SIG-M5 treated with dmso at 0.1 percent for 504 hours (cell line): ENCODE data around the gene SLC7A9.

Experiments
- DNase-seq: peaks from one replicate; lab custom pipeline; 2025; ENCODE audit not compliant: unreplicated experiment; lab: John Stamatoyannopoulos, UW

The SLC7A9 gene

GRCh38 chr19:32828643-32829344, 40.8 kb downstream of the SLC7A9 start:
- DNase-seq, result no peak

GRCh38 chr19:32828139-32828538, 41.4 kb downstream of the SLC7A9 start:
- DNase-seq, result no peak

DNA sequence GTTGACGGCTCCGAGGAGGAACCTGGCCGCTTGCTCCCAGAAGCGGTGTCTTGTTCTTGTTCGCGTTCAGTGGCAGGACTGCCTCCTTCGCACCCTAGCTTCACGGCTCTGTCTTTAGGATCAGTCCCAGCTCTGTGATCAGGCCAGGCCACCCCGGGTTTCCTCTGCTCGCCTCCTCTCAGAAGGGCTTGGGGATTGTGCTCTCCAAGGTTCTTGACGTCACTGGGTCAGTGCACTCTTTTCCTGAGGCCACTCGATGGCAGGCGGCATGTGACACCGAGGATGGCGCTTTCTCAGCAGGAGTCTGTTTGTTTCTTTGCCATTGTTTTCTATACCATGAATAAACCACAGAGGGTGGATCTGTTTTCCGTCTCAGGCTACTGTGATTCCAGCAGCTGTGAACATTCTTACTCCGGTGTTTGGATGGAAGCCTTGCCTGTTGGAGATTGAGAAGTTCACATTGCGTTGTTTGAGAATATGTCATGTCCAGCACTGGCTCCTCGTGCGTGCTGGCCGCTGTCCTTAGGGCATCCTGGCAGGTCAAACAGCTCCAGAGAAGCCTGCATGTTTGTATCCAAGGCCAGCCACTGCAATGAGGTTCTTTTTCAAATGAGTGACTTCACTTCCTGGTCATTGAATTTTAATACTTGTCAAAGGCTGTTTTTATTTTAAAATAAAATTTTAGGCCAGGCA, 44.5 kb downstream of the SLC7A9 start:
- no peak for DNase-seq

DNA sequence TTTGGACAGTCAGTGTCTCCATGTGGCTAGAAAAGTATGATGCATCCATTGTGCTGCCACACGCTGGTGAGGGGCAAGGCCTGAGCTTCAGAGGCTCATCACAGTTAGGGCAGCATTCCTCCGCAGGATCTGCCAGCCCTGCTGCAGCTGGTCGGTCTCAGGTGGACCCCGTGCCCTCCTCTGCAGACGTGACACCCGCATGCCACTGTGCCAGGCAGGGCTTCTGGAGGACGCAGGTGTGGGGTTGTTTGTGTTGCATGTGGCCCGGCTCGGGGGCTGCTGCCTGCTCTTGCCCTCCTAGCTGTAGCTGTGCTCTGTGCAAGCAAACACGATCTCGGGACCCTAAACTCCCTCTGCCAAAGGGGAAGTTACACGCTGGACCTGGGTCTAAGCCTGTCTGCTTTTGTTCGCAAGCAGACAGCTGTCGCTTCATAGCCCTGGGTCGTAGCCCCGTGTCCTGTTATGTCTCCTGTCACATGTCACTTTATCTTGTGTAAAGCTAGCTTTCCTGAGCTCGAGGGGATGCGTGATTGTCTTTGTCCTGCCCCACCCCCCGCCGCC, 45.3 kb downstream of the SLC7A9 start:
- no peak for DNase-seq

DNA sequence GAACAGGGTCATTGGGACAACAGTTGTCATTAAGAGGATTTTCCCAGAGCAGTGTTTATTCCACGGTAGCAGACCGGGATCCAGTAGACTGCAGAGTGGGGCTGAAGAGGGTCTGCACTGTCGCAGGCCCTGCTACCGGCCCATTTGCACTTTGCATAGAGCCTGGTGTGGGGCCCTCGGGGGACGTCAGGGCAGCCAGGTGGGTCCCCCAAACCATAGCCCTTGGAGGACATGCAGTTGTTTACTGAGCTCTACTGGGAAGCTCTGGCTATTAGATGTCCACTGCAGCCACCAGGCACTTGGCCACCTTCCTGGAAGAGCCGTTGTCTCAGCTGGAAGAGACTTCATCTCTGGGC, 45.8 kb downstream of the SLC7A9 start:
- no peak for DNase-seq

DNA sequence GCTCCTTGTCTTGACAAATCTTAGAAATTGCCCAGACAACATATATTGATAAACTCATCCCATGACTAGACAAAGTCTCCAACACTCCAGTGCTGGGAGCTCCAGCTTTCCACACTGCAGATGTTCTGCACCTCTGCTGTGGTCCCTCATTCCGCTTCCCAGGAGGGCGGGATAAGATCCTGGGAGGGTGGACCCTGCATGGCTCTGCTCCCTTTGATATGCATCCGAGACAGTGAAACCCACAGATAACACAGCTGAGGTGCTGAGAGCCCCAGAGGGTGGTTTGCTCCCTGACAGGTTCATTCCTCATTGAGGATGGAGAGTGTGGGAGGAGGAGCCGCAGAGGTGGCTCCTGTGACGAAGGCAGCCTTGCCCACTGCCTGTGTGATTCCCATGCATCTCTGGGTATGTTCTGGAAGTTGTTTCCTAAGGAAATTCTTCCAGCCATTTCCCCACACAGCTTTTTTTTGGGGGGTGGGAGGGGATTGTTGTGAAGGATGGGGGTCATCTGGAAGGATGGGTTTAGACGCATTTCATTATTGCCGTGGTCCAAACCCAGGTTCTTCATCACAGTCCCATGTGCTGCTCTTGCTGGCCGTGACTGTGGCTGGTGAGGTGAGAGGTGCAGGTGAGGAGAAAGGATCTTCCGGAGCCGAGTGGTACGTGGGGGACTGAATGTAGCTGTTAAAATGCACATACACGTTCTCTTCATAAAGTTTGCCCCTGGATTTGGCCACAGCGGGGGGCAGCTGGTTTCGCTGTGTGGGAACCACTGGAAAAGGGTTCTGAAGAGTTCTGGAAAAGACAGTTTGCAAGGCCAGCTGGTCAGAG, 46.4 kb downstream of the SLC7A9 start:
- DNase-seq, result no peak

DNA sequence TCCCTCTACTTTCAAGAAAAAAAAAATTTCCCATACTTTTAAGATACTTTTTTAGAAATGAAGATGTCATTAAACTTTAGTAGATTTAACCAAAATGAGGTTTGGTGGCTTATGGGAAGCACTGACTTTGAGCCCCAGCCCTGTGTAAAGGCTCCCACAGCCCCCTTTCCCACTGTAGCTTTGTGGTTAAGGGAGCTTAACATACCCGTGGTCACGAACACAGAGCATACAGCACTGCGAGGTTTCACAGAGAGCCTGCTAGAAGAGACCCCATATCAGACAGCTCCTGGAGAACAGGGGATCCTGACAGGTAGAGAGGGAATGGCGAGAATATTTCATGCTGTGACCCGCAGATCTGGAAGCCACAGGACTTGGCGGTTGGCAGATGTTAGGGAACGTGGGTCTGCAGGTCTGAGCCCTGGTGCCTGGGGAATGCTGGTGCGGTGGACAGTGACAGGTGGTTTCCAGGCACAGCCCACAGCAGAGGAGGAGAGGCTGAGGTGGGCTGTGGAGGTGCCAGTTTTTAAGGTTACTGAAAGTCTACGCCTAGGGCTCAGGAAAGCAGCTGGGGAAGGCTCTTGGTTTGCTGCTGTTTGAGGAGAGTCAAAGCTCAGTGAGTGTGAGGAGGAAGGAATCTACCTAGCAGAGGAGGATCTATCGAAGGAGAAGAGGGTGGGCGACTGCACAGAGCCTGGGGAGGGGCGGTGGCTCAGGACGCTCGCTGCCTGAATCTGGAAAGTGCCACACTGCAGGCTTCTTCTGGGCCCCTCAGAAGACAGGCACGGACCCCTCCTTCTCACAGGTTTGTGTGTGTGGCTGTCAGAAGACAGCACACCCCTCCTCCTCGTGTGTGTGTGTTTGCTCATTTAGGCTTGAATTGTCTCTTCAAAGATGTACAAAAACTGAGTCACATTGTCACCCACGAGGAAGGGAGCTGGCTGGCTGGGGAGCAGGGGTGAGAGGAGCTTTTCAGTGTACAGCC, 49.9 kb downstream of the SLC7A9 start:
- no peak for DNase-seq

DNA sequence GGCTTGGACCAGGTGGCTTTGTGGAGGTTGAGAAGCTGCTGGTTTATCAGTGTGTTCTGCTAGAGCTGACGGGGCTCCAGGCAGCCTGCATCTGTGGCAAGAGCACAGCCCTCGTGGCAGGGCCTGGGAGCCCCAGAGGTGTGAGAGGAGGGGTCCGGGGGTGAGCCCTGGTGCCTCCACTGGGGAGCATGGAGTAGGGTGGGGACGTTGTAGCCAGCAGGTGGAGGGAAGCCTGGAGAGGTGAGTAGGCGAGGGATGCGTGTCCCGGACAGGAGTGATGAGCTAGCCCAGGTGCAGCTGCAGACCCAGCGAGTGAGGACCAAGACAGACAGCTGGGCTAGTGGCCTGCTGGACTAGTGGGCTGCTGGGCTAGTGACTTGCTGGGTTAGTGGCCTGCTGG, 51.0 kb downstream of the SLC7A9 start:
- DNase-seq, result no peak

DNA sequence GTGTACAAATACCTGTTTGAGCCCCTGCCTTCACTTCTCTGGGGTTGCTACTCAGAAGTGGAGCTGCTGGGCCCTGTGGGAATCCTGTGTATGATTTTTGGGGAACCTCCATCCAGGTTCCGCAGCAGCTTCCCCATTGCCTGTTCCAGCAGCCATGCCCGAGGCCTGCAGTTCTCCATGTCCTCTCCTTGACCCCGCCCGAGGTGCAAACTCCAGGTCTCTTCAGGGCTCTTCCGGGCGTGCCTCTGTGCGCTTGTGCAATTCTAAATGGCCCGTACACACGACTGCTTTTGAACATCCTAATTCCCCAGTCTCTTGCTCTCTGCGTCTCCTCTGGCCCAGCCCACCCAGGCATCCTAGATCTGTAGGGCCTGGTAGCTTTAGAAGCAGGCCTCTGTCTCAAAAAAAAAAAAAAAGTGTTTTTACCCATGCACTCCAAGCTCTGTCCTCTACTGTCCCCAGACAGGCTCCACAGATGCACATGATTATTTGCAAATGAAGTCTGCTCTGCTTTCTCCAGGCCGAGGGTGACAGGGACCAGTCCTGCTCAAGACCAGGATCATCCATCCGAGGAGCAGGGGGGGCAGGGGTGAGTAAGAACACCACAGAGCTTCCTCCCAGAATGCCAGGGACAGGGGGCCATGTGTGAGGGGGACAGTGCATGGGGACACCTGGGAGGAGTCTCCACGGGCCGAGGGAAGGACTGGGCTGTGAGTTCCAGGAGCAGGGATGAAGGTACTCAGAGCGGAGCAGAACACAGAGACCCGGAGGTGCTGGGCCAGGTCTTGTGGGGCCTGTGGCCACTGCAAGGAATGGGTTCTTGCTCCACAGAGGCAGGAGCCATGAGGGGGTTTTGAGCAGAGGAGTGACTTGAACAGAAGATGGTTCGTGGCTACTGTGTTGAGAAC, 51.7 kb downstream of the SLC7A9 start:
- no peak for DNase-seq

GRCh38 chr19:32816555-32817099, 52.9 kb downstream of the SLC7A9 start:
- DNase-seq, result no peak

DNA sequence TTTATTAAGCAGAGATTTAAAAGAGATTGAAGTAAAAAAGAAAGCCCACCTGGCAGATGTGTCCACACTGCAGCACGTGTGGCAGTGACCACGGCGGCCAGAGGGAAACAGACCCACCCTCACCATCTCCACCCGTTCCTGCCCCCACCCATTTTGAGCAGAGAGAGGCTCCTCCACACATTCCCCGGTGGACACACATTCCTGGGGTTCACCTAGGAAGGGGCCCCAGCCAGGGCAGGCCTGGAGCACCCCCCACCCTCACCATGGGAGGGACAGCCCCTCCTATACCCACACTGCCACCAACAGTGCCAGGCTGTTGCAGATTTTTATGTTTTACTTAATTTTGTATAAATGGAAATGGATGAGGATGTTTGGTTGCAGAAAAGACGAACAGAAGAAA, 54.9 kb downstream of the SLC7A9 start:
- no peak for DNase-seq

DNA sequence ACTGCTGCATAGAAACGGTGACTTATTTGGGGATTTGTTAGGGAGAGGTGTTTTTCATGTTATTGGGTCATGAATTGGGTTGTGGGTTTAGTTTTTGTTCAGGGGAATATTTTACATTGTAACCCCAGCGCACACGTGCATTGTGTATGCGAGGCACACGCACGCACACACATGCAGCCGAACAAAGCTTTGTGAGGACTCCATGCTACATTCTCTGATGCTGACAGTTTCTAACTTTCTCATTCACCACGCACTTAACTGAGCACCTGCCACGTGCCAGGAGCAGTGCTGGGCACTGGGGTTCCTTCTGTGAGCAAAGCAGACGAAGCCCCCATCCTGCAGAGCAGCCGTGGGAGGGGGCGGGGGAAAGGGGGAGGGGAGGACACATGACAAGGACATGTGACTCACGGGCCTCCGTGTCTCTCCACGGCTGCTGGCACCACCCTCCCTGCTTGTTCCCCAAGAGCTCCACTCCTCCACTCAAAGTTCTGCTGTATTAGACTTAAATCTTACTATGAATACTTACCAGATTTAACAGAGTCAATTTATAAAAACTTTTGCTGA, 55.6 kb downstream of the SLC7A9 start:
- DNase-seq, result no peak

DNA sequence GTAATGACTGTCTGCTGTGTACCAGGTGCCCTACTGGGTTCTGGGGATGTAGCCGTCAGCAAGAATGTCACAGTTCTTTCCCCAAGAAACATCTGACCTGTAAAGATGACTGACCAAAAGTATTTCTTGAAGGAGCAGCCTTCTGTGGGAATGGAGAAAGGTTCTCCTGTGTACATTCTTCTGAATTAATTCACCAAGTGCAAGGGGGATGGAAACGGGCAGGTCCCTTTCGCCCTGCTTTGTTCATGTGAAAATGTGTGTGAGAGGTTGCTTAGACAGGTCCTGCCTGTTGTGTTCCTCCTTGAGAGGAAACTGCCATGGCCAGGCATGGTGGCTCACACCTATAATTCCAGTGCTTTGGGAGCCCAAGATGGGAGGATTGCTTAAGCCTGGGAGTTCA, 57.0 kb downstream of the SLC7A9 start:
- no peak for DNase-seq

DNA sequence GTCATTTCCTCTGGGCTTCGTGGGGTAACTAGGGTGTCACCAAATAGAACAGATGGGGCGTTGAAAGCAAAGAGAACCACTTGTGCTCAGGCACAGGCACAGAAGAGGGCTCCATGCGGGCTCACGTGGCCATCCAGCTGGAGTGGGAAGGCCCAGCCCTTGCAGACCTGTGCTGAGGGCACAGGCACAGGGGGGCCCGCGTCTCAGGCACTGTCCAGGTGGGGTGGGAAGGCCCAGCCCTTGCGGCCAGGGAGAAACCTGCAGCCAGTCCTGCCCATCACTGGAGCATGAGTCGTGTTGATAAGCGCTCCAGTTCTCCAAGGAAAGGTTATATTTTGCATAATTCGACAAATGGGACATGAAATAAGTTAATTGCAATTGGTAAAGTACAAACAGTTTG, 57.5 kb downstream of the SLC7A9 start:
- DNase-seq, result no peak

- DNase-seq, result no peak
Observed at GRCh38 chr19:32811151-32811550, 58.4 kb downstream of the SLC7A9 start.

- no peak for DNase-seq
Observed at GRCh38 chr19:32810452-32810851, 59.1 kb downstream of the SLC7A9 start.

GRCh38 chr19:32809754-32810153, 59.8 kb downstream of the SLC7A9 start:
- no peak for DNase-seq

DNA sequence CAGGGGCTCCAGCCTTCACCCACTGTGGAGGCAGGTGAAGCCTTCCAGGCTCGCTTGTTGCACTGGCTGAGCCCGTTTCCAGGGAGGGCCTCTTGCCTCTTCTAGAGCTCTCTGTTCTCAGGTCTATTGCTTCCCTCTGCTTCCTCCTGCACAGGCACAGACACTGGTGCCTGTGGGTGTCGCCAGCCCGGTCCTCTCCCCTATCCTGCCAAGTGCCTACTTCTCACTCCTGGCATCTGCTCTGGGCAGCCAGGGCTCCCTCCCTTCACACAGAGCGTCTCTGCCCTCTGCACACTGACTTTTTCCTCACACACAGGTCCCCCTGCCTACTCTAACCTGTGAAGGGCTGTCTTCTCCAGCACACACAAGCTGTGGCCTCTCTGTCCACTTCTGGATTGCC, 60.3 kb downstream of the SLC7A9 start:
- DNase-seq, result no peak

DNA sequence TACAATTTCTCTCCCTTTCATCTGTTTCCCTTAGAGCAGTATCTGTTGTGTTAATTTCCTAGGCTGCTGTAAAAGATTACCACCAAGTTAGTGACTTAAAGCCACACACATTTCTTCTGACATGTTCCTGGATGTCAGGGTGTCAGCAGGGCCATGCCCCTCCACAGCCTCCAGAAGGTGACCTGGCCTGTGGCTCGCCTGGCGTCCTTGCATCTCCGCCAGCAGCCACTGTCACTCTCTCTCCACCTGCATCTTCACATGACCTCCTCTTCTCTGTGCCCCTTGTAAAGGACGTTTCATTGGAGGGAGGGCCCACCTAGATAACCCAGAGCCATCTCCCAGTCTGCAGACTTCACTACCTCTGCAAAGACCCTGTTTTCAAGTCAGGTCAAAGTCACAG, 61.3 kb downstream of the SLC7A9 start:
- DNase-seq, result no peak
